ENCODE measurements around the gene SLC13A1. TPM values are rescaled to one million over a fixed set of nuclear protein-coding genes. Genes with fewer than 3 reads are reported as not detected.

The SLC13A1 gene
- polyA plus RNA-seq, 2 of the 4 experiments (the other 2 are of a cell fraction) = not detected

DNA sequence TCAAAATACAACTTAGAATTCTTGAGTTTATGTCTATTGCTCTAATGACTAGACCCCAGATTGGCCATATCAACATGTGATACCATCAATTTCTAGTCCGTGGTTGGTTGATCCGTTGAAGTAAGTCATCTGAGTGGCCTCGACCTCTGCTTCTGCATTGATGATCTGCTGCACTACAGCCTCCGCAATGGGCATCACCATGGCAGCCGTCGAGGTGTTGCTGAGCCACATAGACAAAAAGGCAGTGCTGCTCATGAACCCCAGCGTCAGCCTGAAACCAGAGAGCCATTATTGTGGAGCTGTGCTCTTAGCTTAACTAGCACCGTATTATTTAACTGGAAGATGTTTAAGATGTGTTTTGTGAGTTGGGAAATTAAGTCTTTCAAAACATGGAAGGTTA, 30.7 kb downstream of the SLC13A1 start:
- ATAC-seq (no peak), DNase-seq (ENCODE audit: low read depth in 1 of 2, low spot score in 1 of 2) (no peak), FAIRE-seq (no peak)
- POLR2A ChIA-PET = no interaction called here
- Histone ChIP-seq H3K9me3 (no peaks in the 10 kb centered on the region), H3K4me1 (no peaks in the 10 kb centered on the region), H3K27ac (no peak overlapping the region), H3K4me3 (no peak overlapping the region), H3K4me2 (no peak overlapping the region)
- TF ChIP-seq ZSCAN20 (CRISPR knock-in tag; IDR thresholded peaks at IDR 0.05) (no peak), JUN (IDR thresholded peaks at IDR 0.05) (no peak), E2F6 (IDR thresholded peaks at IDR 0.05; ENCODE audit: borderline replicate concordance, low read depth) (no peak), ZNF302 (CRISPR knock-in tag; IDR thresholded peaks at IDR 0.05) (no peak), POLR2A (IDR thresholded peaks at IDR 0.05; ENCODE audit: low read length) (no peak), KDM1A (IDR thresholded peaks at IDR 0.05; ENCODE audit: low read depth) (no peak), MAZ (IDR thresholded peaks at IDR 0.05; ENCODE audit: borderline replicate concordance, low read depth, low read length) (no peak), TP53 (CRISPR knock-in tag; IDR thresholded peaks at IDR 0.05) (no peak)
- TF ChIP-seq, protein P1, sequence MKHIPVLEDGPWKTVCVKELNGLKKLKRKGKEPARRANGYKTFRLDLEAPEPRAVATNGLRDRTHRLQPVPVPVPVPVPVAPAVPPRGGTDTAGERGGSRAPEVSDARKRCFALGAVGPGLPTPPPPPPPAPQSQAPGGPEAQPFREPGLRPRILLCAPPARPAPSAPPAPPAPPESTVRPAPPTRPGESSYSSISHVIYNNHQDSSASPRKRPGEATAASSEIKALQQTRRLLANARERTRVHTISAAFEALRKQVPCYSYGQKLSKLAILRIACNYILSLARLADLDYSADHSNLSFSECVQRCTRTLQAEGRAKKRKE (CRISPR knock-in tag; IDR thresholded peaks at IDR 0.05; ENCODE audit: low read depth) = no peak
- WGBS (ENCODE audit: missing lambda C conversion rate) = 25% methylated on average over 8 of the region's 8 CpGs
- CTCF ChIA-PET = no interaction called here

- Histone ChIP-seq H3K27ac (no peak overlapping the region), H3K4me1 (no peaks in the 10 kb centered on the region), H3K9me3 (no peaks in the 10 kb centered on the region), H3K4me2 (no peak overlapping the region), H3K4me3 (no peak overlapping the region)
- TF ChIP-seq RAD21 (conservative IDR thresholded peaks at IDR 0.05 in 1 of 2, IDR thresholded peaks at IDR 0.05 in 1 of 2) = no peak
- ATAC-seq = no peak
- no peak for DNase-seq (ENCODE audit: low read depth in 1 of 2, low spot score in 1 of 2)
- POLR2A ChIA-PET = no interaction called here
- no peak for FAIRE-seq
- CTCF ChIA-PET = no interaction called here
These were observed 42.2 kb downstream of the SLC13A1 start for GRCh38 chr7:123157606-123158005.

DNA sequence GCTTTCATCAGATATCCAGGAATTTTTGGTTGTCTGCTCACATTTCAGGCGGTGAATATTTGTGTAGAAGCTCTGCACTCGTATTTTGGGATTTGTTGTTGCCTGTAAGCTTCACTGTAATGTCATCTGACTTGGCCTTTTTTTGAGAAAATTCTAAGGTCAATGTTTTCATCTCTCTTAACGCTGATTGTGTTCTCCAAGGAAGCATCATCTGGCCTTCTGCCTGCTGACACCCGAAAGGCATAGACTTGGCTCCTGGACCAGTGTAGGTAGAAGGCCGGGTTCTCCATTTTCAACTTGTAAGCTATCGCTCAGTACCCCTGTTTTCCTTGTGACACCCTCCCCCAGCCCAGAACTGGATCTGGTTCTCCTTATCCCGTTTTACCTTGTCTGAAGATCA, 44.2 kb downstream of the SLC13A1 start:
- Histone ChIP-seq H3K9me3 (no peaks in the 10 kb centered on the region), H3K4me2 (no peak overlapping the region), H3K4me1 (no peaks in the 10 kb centered on the region), H3K4me3 (no peak overlapping the region), H3K27ac (no peak overlapping the region)
- ATAC-seq = no peak
- WGBS (ENCODE audit: missing lambda C conversion rate) = 12% methylated on average over 7 of the region's 7 CpGs
- no peak for FAIRE-seq
- DNase-seq (ENCODE audit: low read depth in 1 of 2, low spot score in 1 of 2) = no peak
- CTCF ChIA-PET = interaction anchor here (1.5 to 2.7 kb wide), 2 partner anchors 12 to 53 kb away, joined by 3 to 19 read pairs; no protein-coding TSS in a partner anchor
- POLR2A ChIA-PET = no interaction called here
- no peak for TF ChIP-seq EP300 (IDR thresholded peaks at IDR 0.05)
- no peak for TF ChIP-seq EHMT2 (IDR thresholded peaks at IDR 0.05; ENCODE audit: low read depth)
- no peak for TF ChIP-seq ZNF302 (CRISPR knock-in tag; IDR thresholded peaks at IDR 0.05)
- no peak for TF ChIP-seq FOXS1 (CRISPR knock-in tag; IDR thresholded peaks at IDR 0.05)
- TF ChIP-seq, protein P2, sequence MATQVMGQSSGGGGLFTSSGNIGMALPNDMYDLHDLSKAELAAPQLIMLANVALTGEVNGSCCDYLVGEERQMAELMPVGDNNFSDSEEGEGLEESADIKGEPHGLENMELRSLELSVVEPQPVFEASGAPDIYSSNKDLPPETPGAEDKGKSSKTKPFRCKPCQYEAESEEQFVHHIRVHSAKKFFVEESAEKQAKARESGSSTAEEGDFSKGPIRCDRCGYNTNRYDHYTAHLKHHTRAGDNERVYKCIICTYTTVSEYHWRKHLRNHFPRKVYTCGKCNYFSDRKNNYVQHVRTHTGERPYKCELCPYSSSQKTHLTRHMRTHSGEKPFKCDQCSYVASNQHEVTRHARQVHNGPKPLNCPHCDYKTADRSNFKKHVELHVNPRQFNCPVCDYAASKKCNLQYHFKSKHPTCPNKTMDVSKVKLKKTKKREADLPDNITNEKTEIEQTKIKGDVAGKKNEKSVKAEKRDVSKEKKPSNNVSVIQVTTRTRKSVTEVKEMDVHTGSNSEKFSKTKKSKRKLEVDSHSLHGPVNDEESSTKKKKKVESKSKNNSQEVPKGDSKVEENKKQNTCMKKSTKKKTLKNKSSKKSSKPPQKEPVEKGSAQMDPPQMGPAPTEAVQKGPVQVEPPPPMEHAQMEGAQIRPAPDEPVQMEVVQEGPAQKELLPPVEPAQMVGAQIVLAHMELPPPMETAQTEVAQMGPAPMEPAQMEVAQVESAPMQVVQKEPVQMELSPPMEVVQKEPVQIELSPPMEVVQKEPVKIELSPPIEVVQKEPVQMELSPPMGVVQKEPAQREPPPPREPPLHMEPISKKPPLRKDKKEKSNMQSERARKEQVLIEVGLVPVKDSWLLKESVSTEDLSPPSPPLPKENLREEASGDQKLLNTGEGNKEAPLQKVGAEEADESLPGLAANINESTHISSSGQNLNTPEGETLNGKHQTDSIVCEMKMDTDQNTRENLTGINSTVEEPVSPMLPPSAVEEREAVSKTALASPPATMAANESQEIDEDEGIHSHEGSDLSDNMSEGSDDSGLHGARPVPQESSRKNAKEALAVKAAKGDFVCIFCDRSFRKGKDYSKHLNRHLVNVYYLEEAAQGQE (IDR thresholded peaks at IDR 0.05) = no peak
- no peak for TF ChIP-seq ESRRA (IDR thresholded peaks at IDR 0.05; ENCODE audit: borderline replicate concordance, low read length)
- TF ChIP-seq, protein P3, sequence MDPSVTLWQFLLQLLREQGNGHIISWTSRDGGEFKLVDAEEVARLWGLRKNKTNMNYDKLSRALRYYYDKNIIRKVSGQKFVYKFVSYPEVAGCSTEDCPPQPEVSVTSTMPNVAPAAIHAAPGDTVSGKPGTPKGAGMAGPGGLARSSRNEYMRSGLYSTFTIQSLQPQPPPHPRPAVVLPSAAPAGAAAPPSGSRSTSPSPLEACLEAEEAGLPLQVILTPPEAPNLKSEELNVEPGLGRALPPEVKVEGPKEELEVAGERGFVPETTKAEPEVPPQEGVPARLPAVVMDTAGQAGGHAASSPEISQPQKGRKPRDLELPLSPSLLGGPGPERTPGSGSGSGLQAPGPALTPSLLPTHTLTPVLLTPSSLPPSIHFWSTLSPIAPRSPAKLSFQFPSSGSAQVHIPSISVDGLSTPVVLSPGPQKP (IDR thresholded peaks at IDR 0.05; ENCODE audit: low read depth, low read length) = no peak
- TF ChIP-seq RAD21 (conservative IDR thresholded peaks at IDR 0.05 in 1 of 2, IDR thresholded peaks at IDR 0.05 in 1 of 2) = no peak
- TF ChIP-seq HEYL (CRISPR knock-in tag; IDR thresholded peaks at IDR 0.05) = no peak
- TF ChIP-seq CBX2 (IDR thresholded peaks at IDR 0.05; ENCODE audit: borderline replicate concordance, low read depth) = no peak
- TF ChIP-seq RNF2 (IDR thresholded peaks at IDR 0.05; ENCODE audit: borderline replicate concordance, low read depth) = no peak
- TF ChIP-seq ZSCAN20 (CRISPR knock-in tag; IDR thresholded peaks at IDR 0.05) = no peak
- no peak for TF ChIP-seq MAFK (IDR thresholded peaks at IDR 0.05; ENCODE audit: partially characterized antibody)
- TF ChIP-seq HOXB5 (CRISPR knock-in tag; IDR thresholded peaks at IDR 0.05) = no peak
- no peak for TF ChIP-seq BHLHE40 (IDR thresholded peaks at IDR 0.05; ENCODE audit: low read depth, low read length)
- TF ChIP-seq HMGXB4 (CRISPR knock-in tag; IDR thresholded peaks at IDR 0.05; ENCODE audit: borderline replicate concordance) = no peak
- no peak for TF ChIP-seq E2F6 (IDR thresholded peaks at IDR 0.05; ENCODE audit: borderline replicate concordance, low read depth)
